HG02870 (cell line): Measurements from ENCODE around the gene L3MBTL4.
"Not testable (repeated sequence)": the region's sequence is repeated elsewhere in the genome, so short reads cannot be mapped to it uniquely, and the experiment has no call there.

Experiments
- ATAC-seq: cut with Tn5 transposase; IDR thresholded peaks from one replicate; pipeline ENCODE4 v1.9.1; 2021; ENCODE audit warnings: mild to moderate bottlenecking, moderate library complexity; ENCODE audit not compliant: unreplicated experiment

L3MBTL4 gene

DNA sequence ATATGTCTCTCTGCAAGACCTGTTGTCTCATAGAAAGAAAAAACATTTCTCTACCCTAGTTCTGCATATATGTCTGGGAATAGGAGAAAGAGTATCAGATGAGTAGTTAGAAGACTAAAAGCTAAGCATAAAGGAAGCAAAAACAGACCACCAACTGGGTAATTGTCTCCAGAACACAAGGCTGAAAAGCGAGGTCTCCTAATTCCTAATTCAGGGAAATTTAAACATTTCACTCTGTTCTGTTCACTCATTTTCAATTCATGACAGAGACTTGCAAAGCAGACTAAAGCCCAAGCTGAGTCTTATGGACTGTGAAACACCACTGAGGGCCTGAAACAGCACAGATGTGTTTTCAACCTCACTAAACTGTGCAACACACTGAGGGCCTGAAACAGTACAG, 294.9 kb downstream of the L3MBTL4 start:
- ATAC-seq: no peak

DNA sequence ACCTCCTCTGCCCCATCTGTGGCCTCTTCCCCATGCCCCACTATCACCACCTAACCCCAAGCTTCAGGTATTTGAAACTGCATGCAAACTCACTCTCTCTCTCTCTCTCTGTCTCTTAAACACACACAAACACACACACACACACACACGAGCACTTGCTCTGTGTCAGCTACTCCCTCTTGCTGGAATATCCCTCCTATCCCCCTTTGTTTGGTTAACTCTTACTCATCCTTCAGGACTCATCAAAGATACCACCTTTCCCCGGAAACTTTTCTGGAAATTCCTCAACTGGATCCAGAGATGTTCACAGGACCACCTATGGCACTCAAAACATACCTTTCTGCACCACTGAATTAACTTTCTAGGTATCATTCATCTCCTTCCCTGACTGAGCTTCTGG, 296.6 kb downstream of the L3MBTL4 start:
- ATAC-seq: no peak

DNA sequence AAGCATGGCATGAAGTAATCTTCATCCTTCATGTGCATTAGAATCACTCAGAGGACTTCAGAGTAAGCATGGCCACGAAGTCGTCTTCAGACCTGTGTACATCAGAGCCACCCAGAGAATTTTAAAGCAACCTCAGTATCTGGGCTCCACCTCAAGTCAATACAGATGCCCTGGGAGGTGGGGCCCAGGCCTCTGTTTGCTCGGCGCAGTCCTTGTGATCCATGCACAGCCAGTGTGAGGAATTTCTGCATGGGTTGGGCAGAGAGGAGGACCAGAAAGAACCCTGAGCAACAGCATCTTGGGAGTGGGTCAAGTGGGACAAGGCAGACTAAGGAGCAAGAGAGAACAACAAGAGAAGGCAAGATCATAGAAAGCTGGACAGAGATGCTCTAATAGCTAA, 299.0 kb downstream of the L3MBTL4 start:
- ATAC-seq: no peak

- no peak for ATAC-seq
These were observed 301.1 kb downstream of the L3MBTL4 start for GRCh38 chr18:6113650-6114049.

DNA sequence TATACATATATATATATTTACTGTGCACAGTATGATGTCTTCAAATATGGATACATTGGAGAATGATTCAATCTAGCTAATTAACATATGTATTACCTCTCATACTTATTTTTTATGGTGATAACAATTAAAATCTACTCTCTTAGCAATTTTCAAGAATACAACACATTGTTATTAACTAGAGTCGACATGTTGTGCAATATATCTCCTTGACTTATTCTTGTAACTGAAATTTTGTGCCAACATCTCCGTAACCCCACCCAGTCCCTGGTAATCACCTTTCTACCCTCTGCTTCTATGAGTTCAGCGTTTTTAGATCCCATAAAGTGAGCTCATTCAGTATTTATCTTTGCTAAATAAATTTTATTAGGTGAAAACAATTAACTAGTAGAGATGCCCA, 303.0 kb downstream of the L3MBTL4 start:
- ATAC-seq: no peak

DNA sequence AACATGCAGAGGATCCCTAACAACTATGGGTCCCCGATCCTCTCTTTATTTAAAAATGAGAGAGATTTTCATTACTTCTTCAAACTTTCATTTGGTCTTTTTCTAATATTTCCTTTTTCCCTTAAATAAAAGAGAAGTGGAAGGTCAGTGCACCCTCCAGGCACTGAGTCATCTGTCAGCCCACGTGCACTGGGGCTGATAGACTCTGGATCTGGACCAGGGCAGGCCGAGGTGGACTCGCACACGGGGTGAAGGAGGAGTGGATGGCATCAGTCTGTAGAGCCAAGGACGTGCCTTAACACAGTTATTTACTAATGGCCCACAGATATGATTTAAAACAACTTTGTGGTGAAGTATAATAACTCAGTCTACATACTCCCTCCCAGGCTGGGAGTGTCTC, 305.0 kb downstream of the L3MBTL4 start:
- ATAC-seq: no peak

DNA sequence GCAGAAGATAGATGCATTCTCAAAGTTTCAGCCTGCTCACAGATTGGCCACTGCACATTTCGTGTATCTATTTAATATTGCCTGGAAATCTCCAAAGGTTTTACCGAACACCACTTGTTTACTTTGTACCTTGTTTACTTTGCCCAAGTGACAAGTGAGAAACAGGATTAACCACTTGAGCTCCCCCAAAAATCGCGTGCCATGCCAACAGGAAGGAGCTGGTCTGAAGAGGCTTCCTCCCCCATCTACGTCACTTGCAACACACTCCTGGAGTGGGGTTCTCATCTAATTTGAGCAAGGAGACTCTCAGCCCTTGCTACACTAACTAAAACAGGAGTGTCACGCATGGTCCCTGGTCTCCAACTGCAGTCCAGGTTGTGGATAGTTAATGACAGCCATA, 306.9 kb downstream of the L3MBTL4 start:
- ATAC-seq: no peak

- no peak for ATAC-seq
These were observed 308.5 kb downstream of the L3MBTL4 start for GRCh38 chr18:6106091-6106685.

GRCh38 chr18:6103741-6104140, 311.0 kb downstream of the L3MBTL4 start:
- ATAC-seq: no peak

DNA sequence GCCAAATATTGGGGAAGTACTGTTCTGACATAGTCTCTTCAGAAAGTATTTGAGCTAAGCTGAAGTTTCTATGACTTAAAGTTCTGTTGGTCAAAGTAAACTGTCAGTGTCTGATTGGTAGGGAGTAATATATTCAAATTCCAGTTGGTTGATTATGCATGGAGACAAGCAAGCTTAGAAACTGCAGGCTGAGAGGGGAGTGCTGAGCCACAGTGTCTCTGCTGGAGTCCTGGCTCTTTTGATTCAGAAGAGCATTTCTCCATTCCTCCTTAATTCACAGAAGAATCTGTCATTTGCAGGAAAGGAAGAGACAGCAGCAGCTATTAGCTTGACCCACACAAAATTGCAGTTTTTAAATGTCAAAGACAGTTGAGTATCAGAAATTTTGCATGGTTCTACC, 318.0 kb downstream of the L3MBTL4 start:
- ATAC-seq: no peak

GRCh38 chr18:6088432-6088831, 326.3 kb downstream of the L3MBTL4 start:
- ATAC-seq: no peak

DNA sequence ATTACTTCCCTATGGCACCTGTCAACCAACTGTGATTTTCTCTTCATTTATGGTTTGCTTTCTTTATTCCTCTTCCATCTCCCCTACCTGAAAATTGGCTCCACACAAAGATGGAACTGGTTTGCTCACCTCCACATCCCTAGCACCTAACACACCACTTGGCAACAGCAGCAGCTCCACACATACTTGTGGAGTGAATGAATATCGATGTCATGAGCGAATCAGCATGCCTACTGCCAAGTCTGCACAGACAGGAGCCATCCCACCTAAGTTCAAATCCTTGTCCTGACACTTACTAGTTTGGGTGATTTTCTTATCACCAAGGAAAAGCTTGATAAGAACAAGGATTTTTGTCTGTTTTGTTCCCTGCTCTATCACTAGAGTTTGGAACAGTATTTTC, 328.0 kb downstream of the L3MBTL4 start:
- ATAC-seq: no peak

DNA sequence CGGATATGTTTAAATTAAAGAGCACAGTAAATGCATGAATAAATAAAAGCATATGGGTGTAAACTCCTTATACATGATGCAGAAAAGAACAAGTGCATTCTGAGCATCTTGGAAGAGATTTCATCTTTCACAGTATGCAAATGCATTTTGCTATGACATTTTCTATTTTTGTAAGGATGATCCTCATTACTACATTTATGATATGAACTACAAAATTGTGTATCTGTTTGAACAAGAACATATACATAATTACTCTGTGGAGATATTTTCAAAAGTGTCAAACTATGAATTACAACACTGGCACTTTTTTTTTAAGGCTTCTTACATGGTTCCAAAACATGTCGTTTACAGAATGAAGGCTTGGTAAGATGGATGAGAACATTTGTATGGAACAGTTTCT, 335.3 kb downstream of the L3MBTL4 start:
- ATAC-seq: no peak

DNA sequence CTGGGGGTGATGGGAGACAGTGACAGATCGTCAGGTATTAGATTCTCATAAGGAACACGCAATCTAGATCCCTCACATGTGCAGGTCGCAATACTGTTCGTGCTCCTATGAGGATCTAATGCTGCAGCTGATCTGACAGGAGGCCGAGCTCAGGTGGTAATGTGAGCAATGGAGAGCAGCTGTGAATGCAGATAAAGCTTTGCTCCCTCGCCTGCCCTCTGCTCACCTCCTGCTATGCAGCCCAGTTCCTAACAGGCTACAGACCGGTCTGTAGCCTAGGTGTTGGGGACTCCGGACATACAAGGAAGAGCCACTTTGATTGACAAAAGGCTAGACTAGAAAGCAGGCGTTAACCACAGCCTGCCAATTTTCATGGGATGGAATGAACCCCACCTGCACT, 335.8 kb downstream of the L3MBTL4 start:
- ATAC-seq: no peak

DNA sequence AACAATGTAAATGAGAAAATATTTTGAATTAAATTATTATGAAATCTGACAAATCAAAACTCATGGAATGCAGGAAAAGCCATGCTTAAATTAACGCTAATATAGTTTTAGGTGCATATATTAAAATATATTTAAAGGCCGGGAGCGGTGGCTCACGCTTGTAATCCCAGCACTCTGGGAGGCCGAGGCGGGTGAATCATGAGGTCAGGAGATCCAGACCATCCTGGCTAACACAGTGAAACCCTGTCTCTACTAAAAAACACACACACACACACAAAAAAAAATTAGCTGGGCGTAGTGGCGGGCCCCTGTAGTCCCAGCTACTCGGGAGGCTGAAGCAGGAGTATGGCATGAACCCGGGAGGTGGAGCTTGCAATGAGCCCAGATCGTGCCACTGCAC, 342.3 kb downstream of the L3MBTL4 start:
- ATAC-seq: not testable (repeated sequence)

DNA sequence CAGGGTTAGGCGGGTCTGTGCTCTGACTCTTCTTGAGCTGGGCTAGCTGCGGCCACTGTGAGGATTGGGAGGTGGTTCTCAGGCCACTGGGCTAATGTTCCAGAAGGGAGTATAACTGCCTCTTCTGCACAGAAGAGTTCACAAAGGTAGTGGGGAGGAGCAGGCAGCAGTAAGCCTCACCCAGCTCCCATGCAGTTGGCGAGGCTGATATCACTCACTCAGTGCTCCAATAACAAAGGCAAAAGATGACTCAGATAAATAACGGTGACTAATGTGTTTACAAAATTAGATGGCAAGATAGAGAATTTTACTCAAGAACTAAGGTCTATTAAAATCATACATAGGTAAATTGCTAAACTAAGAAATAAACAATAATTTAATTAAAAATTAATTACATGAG, 345.2 kb downstream of the L3MBTL4 start:
- no peak for ATAC-seq

DNA sequence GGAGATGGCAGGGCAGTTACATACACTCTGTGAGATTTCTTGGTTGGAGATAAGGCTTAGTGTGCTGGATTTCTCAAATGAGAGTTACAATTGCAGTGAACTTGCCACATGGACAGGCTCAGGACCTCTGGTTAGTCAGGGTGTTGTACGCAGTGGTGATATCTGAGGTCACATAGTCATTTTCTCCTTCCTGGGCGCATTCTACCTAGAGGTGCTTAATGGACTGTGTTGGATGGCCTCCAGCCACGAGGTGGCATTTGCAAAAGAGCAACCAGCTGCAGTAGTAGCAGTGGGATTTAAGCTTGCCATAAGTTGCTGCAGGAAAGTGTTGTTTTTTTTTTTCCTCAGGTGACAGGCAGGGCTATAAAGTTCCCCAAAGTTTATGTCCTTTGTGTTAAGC, 345.6 kb downstream of the L3MBTL4 start:
- ATAC-seq: peak; percentile 90

DNA sequence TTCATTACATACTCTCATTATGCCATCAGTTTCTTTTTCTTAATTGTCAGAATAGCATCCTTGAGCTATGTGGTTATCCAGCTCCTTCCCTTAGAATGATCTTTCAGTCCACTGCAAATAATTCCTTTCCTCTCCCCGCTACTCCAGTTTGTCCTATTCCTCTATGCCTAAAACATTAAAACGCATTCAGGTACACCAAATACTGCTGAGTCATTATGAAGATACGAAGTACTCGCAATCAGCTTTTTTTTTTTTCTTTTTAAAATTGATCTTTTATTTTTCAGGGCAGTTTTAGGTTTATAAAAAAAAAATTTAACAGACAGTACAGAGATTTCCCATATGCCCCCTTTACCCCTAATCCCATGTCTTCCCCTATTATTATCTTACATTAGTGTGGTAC, 354.6 kb downstream of the L3MBTL4 start:
- no peak for ATAC-seq

DNA sequence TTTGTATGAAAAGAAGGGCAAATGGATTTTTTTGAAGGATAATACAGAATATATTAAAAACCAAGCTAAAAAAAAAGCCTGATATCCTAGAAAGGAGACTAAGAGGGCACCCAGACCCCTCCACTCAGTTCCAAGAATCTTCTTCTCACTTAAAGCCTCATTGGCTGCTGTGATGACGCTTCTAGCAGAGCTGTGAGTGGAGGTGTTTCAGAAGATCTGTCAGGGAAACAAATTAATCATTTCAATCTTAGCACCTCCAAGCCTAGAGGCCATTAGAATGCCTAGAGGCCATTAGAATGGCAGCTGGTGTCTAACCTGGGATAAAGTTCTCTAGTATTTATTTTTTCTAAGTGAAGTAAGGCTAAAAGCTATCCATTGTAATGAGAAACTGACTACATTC, 355.2 kb downstream of the L3MBTL4 start:
- no peak for ATAC-seq

GRCh38 chr18:6058941-6059340, 355.8 kb downstream of the L3MBTL4 start:
- ATAC-seq: no peak

- ATAC-seq: no peak
These were observed 357.1 kb downstream of the L3MBTL4 start for GRCh38 chr18:6057604-6058003.

- ATAC-seq: peak; percentile 79
These were observed 358.4 kb downstream of the L3MBTL4 start for GRCh38 chr18:6056171-6056910.

DNA sequence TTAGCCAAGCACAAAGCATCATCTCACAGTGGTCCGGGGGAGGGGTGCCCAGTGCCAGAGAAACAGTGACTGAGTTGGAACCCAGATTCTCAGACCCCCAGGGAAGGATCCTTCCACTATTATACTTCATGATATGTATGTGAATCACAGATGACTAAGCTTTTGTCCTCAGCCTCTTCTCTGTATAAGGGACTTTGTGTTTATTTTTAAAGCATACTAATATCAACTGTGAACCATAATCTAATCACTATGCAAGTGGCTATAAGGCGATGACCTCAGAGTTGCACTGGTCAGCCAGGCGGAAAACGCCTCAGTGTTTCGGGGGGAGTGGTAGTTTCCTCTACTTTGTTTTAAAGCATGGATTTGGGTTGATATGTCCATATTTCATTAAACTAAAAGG, 359.0 kb downstream of the L3MBTL4 start:
- ATAC-seq: no peak
